ENCODE measurements around the gene KCNK13. TPM values are rescaled to one million over a fixed set of nuclear protein-coding genes. Genes with fewer than 3 reads are reported as not detected.

The KCNK13 gene
- polyA plus RNA-seq, 1 of the 3 experiments (the other 2 are of a cell fraction) = not detected

DNA sequence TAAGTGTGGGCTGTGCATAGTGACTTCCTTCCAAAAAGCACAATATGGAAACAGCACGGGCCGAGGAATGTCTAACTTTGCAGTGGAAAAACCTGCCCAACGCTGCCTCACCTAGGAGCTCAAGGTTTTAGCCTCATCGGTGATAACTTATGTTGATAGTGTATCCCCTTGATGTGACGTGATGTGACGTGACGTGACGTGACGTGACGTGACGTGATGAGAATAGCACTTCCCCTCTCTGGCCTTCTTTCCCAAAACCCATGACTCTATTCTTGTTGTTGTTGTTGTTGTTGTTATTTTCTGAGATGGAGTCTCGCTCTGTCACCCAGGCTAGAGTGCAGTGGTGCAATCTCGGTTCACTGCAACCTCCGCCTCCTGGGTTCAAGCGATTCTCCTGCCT is 64.5 kb downstream of the KCNK13 start:
- Histone ChIP-seq H3K4me3 (ENCODE audit: low read depth in 2 of 2, low read length in 1 of 2) (no peak overlapping the region), H4K20me1 (ENCODE audit: insufficient read depth) (no peaks in the 10 kb centered on the region), H3K27me3 (ENCODE audit: insufficient read depth) (no peaks in the 10 kb centered on the region; the same call in 1 of the 2 replicates), H3K4me2 (no peak overlapping the region), H2AFZ (ENCODE audit: low read depth) (no peak overlapping the region), H3K9ac (no peak overlapping the region), H3K27ac (ENCODE audit: low read depth in 2 of 2, low read length in 1 of 2) (no peak overlapping the region), H3K9me2 (no peaks in the 10 kb centered on the region), H3F3A (replicated peaks; ENCODE audit: insufficient read depth) (no peaks in the 10 kb centered on the region), H3K4me1 (ENCODE audit: control insufficient read depth in 1 of 2, insufficient read depth in 2 of 2, low read depth in 1 of 2, low read length in 1 of 2) (no peaks in the 10 kb centered on the region), H3K79me2 (ENCODE audit: insufficient read depth) (no peaks in the 10 kb centered on the region), H3K36me3 (replicated peaks in 1 of 2; ENCODE audit: control insufficient read depth in 1 of 2, insufficient read depth in 2 of 2, low read length in 1 of 2) (no peaks in the 10 kb centered on the region), H3K9me3 (no peaks in the 10 kb centered on the region)
- ChIA-PET POLR2A (no interaction called here), CTCF (interaction anchor here (1.3 kb wide), 1 partner anchor 12 kb away, joined by 3 read pairs; no protein-coding TSS in a partner anchor)
- 83% methylated on average over 15 of the region's 15 CpGs for WGBS (ENCODE audit: low lambda C conversion rate)
- DNase-seq = no peak
- TF ChIP-seq TCF12 (IDR thresholded peaks at IDR 0.05) (no peak), NFIC (IDR thresholded peaks at IDR 0.05; ENCODE audit: borderline replicate concordance) (no peak), FOSL2 (IDR thresholded peaks at IDR 0.05; ENCODE audit: borderline replicate concordance, low read depth) (no peak), EP300 (IDR thresholded peaks at IDR 0.05; ENCODE audit: borderline replicate concordance in 1 of 2, low read depth in 1 of 2, low read length in 1 of 2) (no peak), GATA2 (CRISPR knock-in tag; IDR thresholded peaks at IDR 0.05) (no peak), EZH2phosphoT487 (IDR thresholded peaks at IDR 0.05; ENCODE audit: borderline replicate concordance, low read depth) (no peak), MXI1 (IDR thresholded peaks at IDR 0.05; ENCODE audit: low read depth, low read length) (no peak), FOXJ3 (CRISPR knock-in tag; IDR thresholded peaks at IDR 0.05) (no peak), TAF1 (IDR thresholded peaks at IDR 0.05; ENCODE audit: borderline replicate concordance, low read depth, low read length) (no peak), POLR2AphosphoS5 (IDR thresholded peaks at IDR 0.05; ENCODE audit: low read depth, low read length) (no peak), RFX5 (IDR thresholded peaks at IDR 0.05; ENCODE audit: low read length) (no peak)
- TF ChIP-seq, protein P1, sequence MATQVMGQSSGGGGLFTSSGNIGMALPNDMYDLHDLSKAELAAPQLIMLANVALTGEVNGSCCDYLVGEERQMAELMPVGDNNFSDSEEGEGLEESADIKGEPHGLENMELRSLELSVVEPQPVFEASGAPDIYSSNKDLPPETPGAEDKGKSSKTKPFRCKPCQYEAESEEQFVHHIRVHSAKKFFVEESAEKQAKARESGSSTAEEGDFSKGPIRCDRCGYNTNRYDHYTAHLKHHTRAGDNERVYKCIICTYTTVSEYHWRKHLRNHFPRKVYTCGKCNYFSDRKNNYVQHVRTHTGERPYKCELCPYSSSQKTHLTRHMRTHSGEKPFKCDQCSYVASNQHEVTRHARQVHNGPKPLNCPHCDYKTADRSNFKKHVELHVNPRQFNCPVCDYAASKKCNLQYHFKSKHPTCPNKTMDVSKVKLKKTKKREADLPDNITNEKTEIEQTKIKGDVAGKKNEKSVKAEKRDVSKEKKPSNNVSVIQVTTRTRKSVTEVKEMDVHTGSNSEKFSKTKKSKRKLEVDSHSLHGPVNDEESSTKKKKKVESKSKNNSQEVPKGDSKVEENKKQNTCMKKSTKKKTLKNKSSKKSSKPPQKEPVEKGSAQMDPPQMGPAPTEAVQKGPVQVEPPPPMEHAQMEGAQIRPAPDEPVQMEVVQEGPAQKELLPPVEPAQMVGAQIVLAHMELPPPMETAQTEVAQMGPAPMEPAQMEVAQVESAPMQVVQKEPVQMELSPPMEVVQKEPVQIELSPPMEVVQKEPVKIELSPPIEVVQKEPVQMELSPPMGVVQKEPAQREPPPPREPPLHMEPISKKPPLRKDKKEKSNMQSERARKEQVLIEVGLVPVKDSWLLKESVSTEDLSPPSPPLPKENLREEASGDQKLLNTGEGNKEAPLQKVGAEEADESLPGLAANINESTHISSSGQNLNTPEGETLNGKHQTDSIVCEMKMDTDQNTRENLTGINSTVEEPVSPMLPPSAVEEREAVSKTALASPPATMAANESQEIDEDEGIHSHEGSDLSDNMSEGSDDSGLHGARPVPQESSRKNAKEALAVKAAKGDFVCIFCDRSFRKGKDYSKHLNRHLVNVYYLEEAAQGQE (IDR thresholded peaks at IDR 0.05; ENCODE audit: low read depth, low read length) = no peak
- TF ChIP-seq, protein P2, sequence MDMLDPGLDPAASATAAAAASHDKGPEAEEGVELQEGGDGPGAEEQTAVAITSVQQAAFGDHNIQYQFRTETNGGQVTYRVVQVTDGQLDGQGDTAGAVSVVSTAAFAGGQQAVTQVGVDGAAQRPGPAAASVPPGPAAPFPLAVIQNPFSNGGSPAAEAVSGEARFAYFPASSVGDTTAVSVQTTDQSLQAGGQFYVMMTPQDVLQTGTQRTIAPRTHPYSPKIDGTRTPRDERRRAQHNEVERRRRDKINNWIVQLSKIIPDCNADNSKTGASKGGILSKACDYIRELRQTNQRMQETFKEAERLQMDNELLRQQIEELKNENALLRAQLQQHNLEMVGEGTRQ (IDR thresholded peaks at IDR 0.05; ENCODE audit: borderline replicate concordance, low read depth, low read length) = no peak
- TF ChIP-seq, protein P3, sequence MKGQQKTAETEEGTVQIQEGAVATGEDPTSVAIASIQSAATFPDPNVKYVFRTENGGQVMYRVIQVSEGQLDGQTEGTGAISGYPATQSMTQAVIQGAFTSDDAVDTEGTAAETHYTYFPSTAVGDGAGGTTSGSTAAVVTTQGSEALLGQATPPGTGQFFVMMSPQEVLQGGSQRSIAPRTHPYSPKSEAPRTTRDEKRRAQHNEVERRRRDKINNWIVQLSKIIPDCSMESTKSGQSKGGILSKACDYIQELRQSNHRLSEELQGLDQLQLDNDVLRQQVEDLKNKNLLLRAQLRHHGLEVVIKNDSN (IDR thresholded peaks at IDR 0.05; ENCODE audit: borderline replicate concordance, low read depth) = no peak
- TF ChIP-seq, protein P4, sequence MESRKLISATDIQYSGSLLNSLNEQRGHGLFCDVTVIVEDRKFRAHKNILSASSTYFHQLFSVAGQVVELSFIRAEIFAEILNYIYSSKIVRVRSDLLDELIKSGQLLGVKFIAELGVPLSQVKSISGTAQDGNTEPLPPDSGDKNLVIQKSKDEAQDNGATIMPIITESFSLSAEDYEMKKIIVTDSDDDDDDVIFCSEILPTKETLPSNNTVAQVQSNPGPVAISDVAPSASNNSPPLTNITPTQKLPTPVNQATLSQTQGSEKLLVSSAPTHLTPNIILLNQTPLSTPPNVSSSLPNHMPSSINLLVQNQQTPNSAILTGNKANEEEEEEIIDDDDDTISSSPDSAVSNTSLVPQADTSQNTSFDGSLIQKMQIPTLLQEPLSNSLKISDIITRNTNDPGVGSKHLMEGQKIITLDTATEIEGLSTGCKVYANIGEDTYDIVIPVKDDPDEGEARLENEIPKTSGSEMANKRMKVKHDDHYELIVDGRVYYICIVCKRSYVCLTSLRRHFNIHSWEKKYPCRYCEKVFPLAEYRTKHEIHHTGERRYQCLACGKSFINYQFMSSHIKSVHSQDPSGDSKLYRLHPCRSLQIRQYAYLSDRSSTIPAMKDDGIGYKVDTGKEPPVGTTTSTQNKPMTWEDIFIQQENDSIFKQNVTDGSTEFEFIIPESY (IDR thresholded peaks at IDR 0.05; ENCODE audit: borderline replicate concordance, low read depth) = no peak
- TF ChIP-seq, protein P5, sequence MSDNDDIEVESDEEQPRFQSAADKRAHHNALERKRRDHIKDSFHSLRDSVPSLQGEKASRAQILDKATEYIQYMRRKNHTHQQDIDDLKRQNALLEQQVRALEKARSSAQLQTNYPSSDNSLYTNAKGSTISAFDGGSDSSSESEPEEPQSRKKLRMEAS (IDR thresholded peaks at IDR 0.05; ENCODE audit: low read depth) = no peak

Measured in SK-N-SH (cell line).